ENCODE results near the gene MCC. TPM values are rescaled to one million over a fixed set of nuclear protein-coding genes. Genes with fewer than 3 reads are reported as not detected.

The MCC gene
- total RNA-seq, 1 donor from 2014 or later, result 20.6 TPM

GRCh38 chr5:113115061-113115460 is 373.2 kb downstream of the MCC start:
- ATAC-seq (no peak), DNase-seq (no peak)
- H3K9me3 ChIP-seq, result no peaks in the 10 kb centered on the region
- H3K27ac ChIP-seq, result no peak overlapping the region
- H3K4me3 ChIP-seq, result no peak overlapping the region
- H3K27me3 ChIP-seq (ENCODE audit: low read depth), result no peaks in the 10 kb centered on the region
- intact Hi-C loops (cut with DNase I), result no loop called here
- H3K4me1 ChIP-seq, result peaks cover 27% of the 10 kb centered on the region
- no peak for TF ChIP-seq CTCF (IDR thresholded peaks at IDR 0.05)
- H3K36me3 ChIP-seq, result no peaks in the 10 kb centered on the region

- no peak for ATAC-seq
- intact Hi-C loops (cut with DNase I), result no loop called here
- H3K27me3 ChIP-seq (ENCODE audit: low read depth), result no peaks in the 10 kb centered on the region
- H3K27ac ChIP-seq, result no peak overlapping the region
- H3K4me3 ChIP-seq, result no peak overlapping the region
- no peak for DNase-seq
- TF ChIP-seq CTCF (IDR thresholded peaks at IDR 0.05), result no peak
- peaks cover 22% of the 10 kb centered on the region for H3K4me1 ChIP-seq
- H3K9me3 ChIP-seq, result no peaks in the 10 kb centered on the region
- H3K36me3 ChIP-seq, result no peaks in the 10 kb centered on the region
Measured at GRCh38 chr5:113114559-113114958, 373.7 kb downstream of the MCC start.

- peaks cover 3% of the 10 kb centered on the region for H3K4me1 ChIP-seq
- no peak overlapping the region for H3K27ac ChIP-seq
- H3K36me3 ChIP-seq, result no peaks in the 10 kb centered on the region
- intact Hi-C loops (cut with DNase I), result no loop called here
- no peak for ATAC-seq
- no peak overlapping the region for H3K4me3 ChIP-seq
- DNase-seq, result no peak
- H3K27me3 ChIP-seq (ENCODE audit: low read depth), result no peaks in the 10 kb centered on the region
- H3K9me3 ChIP-seq, result no peaks in the 10 kb centered on the region
- TF ChIP-seq CTCF (IDR thresholded peaks at IDR 0.05), result no peak
Measured at GRCh38 chr5:113112435-113112834, 375.8 kb downstream of the MCC start.

GRCh38 chr5:113110117-113110516 is 378.1 kb downstream of the MCC start:
- TF ChIP-seq CTCF (IDR thresholded peaks at IDR 0.05), result no peak
- H3K4me3 ChIP-seq, result no peak overlapping the region
- no peaks in the 10 kb centered on the region for H3K27me3 ChIP-seq (ENCODE audit: low read depth)
- no peak overlapping the region for H3K27ac ChIP-seq
- H3K4me1 ChIP-seq, result no peaks in the 10 kb centered on the region
- intact Hi-C loops (cut with DNase I), result no loop called here
- no peaks in the 10 kb centered on the region for H3K36me3 ChIP-seq
- ATAC-seq, result no peak
- H3K9me3 ChIP-seq, result no peaks in the 10 kb centered on the region
- no peak for DNase-seq

- no peak for TF ChIP-seq CTCF (IDR thresholded peaks at IDR 0.05)
- intact Hi-C loops (cut with DNase I), result no loop called here
- H3K27me3 ChIP-seq (ENCODE audit: low read depth), result no peaks in the 10 kb centered on the region
- ATAC-seq (no peak), DNase-seq (no peak)
- no peaks in the 10 kb centered on the region for H3K9me3 ChIP-seq
- H3K4me3 ChIP-seq, result no peak overlapping the region
- H3K36me3 ChIP-seq, result no peaks in the 10 kb centered on the region
- no peak overlapping the region for H3K27ac ChIP-seq
- no peaks in the 10 kb centered on the region for H3K4me1 ChIP-seq
Measured at GRCh38 chr5:113109344-113109743, 378.9 kb downstream of the MCC start.

GRCh38 chr5:113108485-113108884 is 379.8 kb downstream of the MCC start:
- intact Hi-C loops (cut with DNase I), result no loop called here
- Histone ChIP-seq H3K36me3 (peaks cover 3% of the 10 kb centered on the region), H3K27me3 (ENCODE audit: low read depth) (no peaks in the 10 kb centered on the region), H3K9me3 (no peaks in the 10 kb centered on the region), H3K4me1 (no peaks in the 10 kb centered on the region), H3K4me3 (no peak overlapping the region), H3K27ac (no peak overlapping the region)
- no peak for TF ChIP-seq CTCF (IDR thresholded peaks at IDR 0.05)
- ATAC-seq, result no peak
- DNase-seq, result no peak
